ENCODE results near the gene LASP1.
"Not testable (repeated sequence)": the region's sequence is repeated elsewhere in the genome, so short reads cannot be mapped to it uniquely, and the experiment has no call there.

The LASP1 gene

DNA sequence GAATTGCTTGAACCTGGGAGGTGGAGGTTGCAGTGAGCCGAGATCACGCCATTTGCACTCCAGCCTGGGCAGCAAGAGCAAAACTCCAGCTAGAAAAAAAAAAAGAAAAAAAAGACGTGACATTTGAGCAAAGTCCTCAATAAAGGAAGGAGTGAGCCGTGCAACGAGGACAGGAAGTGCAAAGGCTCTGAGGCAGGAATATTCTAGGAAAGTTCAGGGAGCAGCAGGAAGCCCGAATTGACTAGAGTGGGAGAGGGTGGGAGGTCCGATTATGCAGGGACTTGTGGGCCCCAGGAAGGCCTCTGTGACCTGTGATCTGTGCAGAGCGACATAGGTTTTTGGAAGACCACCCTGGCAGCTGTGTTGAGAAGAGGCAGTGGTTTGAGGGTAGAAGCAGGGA is 46.9 kb downstream of the LASP1 start:
- peak overlapping the region; percentile 46 for H3K27ac Mint-ChIP-seq
- peaks cover 3% of the 10 kb centered on the region for H3K4me1 Mint-ChIP-seq (ENCODE audit: low read depth)
- no peak overlapping the region for H3K4me3 Mint-ChIP-seq
- H3K36me3 Mint-ChIP-seq (ENCODE audit: low read depth) = peaks cover 47% of the 10 kb centered on the region
- DNase-seq (ENCODE audit: low spot score) = no peak
- no peaks in the 10 kb centered on the region for H3K27me3 Mint-ChIP-seq (ENCODE audit: low read depth)
- no peaks in the 10 kb centered on the region for H3K9me3 Mint-ChIP-seq

DNA sequence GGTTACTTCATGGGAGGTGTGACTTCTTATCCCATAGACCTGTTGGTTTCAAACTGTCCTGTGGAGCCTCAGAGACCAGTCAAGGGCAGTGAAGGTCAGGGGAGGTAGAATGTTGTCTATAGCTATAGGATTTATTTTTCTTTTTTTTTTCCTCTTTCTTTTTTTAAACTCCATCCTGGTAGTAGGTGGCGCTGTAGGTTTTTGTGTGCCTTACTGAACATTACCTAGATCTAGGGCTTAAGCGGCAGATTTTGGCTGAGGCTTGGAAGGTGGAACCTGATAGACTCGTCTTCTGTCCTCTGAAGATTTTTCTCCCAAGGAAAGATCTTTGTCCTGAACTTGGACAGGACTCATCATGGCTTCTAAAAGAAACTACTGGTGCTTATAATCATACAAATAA is 47.4 kb downstream of the LASP1 start:
- H3K4me1 Mint-ChIP-seq (ENCODE audit: low read depth) = peaks cover 3% of the 10 kb centered on the region
- H3K27me3 Mint-ChIP-seq (ENCODE audit: low read depth) = no peaks in the 10 kb centered on the region
- H3K4me3 Mint-ChIP-seq = no peak overlapping the region
- no peaks in the 10 kb centered on the region for H3K9me3 Mint-ChIP-seq
- H3K27ac Mint-ChIP-seq = peak overlapping the region; percentile 46
- peaks cover 50% of the 10 kb centered on the region for H3K36me3 Mint-ChIP-seq (ENCODE audit: low read depth)
- DNase-seq (ENCODE audit: low spot score) = no peak

DNA sequence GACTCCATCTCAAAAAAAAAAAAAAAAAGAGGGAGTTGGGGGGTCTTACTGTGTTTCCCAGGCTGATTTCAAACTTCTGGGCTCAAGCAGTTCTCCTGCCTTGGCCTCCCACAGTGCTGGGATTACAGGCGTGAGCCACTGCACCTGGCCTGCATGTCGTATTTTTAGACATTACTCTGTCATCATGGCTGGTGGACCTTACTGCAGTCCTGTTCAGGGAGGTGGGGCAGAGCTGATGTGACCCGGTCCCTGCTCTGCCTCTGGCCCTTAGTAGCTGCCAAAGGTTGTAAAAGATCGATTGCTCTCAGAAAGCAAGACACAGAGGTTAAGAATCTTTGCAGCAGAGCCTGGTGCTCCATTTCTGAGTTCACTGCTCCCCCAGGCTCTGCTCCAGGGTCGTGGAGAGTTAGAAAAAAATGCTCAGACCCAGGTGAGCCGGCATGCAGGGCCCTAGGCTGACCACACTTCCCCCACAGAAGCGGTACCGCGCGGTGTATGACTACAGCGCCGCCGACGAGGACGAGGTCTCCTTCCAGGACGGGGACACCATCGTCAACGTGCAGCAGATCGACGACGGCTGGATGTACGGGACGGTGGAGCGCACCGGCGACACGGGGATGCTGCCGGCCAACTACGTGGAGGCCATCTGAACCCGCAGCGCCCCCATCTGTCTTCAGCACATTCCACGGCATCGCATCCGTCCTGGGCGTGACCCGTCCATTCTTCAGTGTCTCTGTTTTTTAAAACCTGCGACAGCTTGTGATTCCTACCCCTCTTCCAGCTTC is 48.5 kb downstream of the LASP1 start:
- Mint-ChIP-seq H3K27me3 (ENCODE audit: low read depth) (no peaks in the 10 kb centered on the region), H3K9me3 (no peaks in the 10 kb centered on the region), H3K36me3 (ENCODE audit: low read depth) (peaks cover 48% of the 10 kb centered on the region), H3K4me3 (no peak overlapping the region), H3K4me1 (ENCODE audit: low read depth) (peaks cover 3% of the 10 kb centered on the region), H3K27ac (no peak overlapping the region)
- DNase-seq (ENCODE audit: low spot score) = no peak

DNA sequence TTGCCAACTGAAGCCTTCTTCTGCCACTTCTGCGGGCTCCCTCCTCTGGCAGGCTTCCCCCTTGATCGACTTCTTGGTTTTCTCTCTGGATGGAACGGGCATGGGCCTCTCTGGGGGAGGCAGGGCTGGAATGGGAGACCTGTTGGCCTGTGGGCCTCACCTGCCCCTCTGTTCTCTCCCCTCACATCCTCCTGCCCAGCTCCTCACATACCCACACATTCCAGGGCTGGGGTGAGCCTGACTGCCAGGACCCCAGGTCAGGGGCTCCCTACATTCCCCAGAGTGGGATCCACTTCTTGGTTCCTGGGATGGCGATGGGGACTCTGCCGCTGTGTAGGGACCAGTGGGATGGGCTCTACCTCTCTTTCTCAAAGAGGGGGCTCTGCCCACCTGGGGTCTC is 49.1 kb downstream of the LASP1 start:
- H3K4me1 Mint-ChIP-seq (ENCODE audit: low read depth) = peaks cover 5% of the 10 kb centered on the region
- no peak overlapping the region for H3K27ac Mint-ChIP-seq
- no peak overlapping the region for H3K4me3 Mint-ChIP-seq
- DNase-seq (ENCODE audit: low spot score) = no peak
- no peaks in the 10 kb centered on the region for H3K9me3 Mint-ChIP-seq
- peaks cover 46% of the 10 kb centered on the region for H3K36me3 Mint-ChIP-seq (ENCODE audit: low read depth)
- H3K27me3 Mint-ChIP-seq (ENCODE audit: low read depth) = no peaks in the 10 kb centered on the region

DNA sequence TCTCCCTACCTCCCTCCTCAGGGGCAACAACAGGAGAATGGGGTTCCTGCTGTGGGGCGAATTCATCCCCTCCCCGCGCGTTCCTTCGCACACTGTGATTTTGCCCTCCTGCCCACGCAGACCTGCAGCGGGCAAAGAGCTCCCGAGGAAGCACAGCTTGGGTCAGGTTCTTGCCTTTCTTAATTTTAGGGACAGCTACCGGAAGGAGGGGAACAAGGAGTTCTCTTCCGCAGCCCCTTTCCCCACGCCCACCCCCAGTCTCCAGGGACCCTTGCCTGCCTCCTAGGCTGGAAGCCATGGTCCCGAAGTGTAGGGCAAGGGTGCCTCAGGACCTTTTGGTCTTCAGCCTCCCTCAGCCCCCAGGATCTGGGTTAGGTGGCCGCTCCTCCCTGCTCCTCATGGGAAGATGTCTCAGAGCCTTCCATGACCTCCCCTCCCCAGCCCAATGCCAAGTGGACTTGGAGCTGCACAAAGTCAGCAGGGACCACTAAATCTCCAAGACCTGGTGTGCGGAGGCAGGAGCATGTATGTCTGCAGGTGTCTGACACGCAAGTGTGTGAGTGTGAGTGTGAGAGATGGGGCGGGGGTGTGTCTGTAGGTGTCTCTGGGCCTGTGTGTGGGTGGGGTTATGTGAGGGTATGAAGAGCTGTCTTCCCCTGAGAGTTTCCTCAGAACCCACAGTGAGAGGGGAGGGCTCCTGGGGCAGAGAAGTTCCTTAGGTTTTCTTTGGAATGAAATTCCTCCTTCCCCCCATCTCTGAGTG is 49.6 kb downstream of the LASP1 start:
- Mint-ChIP-seq H3K36me3 (ENCODE audit: low read depth) (peaks cover 40% of the 10 kb centered on the region), H3K27me3 (ENCODE audit: low read depth) (no peaks in the 10 kb centered on the region), H3K27ac (no peak overlapping the region), H3K4me1 (ENCODE audit: low read depth) (peaks cover 5% of the 10 kb centered on the region), H3K9me3 (no peaks in the 10 kb centered on the region), H3K4me3 (no peak overlapping the region)
- no peak for DNase-seq (ENCODE audit: low spot score)

DNA sequence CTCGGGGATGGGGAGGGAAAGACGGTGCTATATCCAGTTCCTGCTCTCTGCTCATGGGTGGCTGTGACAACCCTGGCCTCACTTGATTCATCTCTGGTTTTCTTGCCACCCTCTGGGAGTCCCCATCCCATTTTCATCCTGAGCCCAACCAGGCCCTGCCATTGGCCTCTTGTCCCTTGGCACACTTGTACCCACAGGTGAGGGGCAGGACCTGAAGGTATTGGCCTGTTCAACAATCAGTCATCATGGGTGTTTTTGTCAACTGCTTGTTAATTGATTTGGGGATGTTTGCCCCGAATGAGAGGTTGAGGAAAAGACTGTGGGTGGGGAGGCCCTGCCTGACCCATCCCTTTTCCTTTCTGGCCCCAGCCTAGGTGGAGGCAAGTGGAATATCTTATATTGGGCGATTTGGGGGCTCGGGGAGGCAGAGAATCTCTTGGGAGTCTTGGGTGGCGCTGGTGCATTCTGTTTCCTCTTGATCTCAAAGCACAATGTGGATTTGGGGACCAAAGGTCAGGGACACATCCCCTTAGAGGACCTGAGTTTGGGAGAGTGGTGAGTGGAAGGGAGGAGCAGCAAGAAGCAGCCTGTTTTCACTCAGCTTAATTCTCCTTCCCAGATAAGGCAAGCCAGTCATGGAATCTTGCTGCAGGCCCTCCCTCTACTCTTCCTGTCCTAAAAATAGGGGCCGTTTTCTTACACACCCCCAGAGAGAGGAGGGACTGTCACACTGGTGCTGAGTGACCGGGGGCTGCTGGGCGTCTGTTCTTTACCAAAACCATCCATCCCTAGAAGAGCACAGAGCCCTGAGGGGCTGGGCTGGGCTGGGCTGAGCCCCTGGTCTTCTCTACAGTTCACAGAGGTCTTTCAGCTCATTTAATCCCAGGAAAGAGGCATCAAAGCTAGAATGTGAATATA is 50.8 kb downstream of the LASP1 start:
- no peak for DNase-seq (ENCODE audit: low spot score)
- Mint-ChIP-seq H3K27ac (no peak overlapping the region), H3K9me3 (no peaks in the 10 kb centered on the region), H3K4me1 (ENCODE audit: low read depth) (peaks cover 12% of the 10 kb centered on the region), H3K27me3 (ENCODE audit: low read depth) (no peaks in the 10 kb centered on the region), H3K36me3 (ENCODE audit: low read depth) (peaks cover 34% of the 10 kb centered on the region), H3K4me3 (no peak overlapping the region)

DNA sequence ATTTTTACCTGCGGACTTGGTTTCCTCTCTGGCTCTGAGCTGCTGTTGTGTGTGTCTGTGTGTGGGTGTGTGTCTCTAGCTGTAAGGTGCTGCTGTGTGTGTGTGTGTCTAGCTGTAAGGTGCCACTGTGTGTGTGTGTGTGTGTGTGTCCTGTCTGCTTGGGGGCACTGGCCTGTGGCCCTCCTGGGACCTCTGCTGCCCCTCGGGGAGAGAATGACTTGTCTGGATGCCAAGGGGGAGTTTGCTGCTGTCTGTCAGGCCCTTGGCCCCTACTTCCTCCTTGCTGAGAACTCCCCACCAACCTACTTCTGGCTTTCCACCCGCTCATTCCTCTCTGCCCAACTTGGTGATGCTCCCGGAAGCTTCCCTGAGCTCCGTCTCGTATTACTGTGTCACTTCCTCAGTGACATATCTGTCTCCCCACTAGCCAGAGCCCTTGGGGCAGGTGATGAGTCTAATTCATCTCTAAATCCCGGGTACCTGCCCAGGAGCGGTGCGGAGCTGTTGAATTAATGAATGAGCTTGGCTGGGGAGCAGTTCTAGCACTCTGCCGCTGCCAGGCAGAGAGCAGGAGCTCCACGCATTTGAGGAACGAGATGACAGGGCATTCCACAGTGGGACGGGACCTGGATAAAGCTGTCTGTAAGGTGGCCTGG is 52.0 kb downstream of the LASP1 start:
- Mint-ChIP-seq H3K36me3 (ENCODE audit: low read depth) (peaks cover 28% of the 10 kb centered on the region), H3K4me1 (ENCODE audit: low read depth) (peaks cover 23% of the 10 kb centered on the region), H3K27me3 (ENCODE audit: low read depth) (no peaks in the 10 kb centered on the region), H3K27ac (peak overlapping the region; percentile 17), H3K9me3 (no peaks in the 10 kb centered on the region), H3K4me3 (no peak overlapping the region)
- no peak for DNase-seq (ENCODE audit: low spot score)

DNA sequence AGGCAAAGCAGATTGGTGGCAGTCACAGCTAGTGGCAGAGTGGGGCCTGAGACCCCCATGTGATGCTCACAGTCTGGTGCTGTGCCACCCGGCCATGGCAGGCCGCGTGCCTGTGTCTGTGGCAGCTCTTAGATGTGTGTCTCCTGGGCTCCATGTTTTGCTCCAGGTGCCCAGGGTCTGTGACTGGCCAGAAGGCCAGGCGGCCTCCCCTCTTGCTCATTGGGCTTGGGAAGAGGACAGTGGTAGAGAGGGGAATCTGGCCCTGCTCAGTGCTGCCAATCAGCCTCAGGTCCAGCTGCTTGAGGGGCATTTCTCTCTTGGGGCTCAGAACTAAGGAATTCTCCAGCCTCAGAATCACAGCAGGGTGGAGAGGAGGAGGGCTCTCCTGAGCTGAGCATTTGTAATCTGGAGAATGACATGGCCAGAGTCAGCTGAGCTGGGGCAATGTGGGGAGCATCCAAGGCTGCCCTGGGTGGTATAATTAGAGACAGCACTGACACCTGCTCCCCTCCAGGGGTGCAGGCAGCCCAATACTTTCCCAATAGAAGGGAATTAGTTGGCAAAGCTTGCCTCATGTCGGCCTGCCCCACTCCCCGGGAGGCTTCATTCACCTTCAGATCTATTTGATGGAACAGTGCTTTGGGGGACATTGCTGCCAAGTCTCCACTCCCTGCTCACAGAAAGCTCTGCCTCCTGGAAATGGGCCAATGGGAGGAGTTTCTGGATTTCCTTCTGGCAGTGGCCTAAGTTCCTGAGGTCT is 52.9 kb downstream of the LASP1 start:
- DNase-seq (ENCODE audit: low spot score) = no peak
- no peaks in the 10 kb centered on the region for H3K27me3 Mint-ChIP-seq (ENCODE audit: low read depth)
- H3K9me3 Mint-ChIP-seq = no peaks in the 10 kb centered on the region
- no peak overlapping the region for H3K27ac Mint-ChIP-seq
- no peak overlapping the region for H3K4me3 Mint-ChIP-seq
- peaks cover 24% of the 10 kb centered on the region for H3K4me1 Mint-ChIP-seq (ENCODE audit: low read depth)
- peaks cover 22% of the 10 kb centered on the region for H3K36me3 Mint-ChIP-seq (ENCODE audit: low read depth)

DNA sequence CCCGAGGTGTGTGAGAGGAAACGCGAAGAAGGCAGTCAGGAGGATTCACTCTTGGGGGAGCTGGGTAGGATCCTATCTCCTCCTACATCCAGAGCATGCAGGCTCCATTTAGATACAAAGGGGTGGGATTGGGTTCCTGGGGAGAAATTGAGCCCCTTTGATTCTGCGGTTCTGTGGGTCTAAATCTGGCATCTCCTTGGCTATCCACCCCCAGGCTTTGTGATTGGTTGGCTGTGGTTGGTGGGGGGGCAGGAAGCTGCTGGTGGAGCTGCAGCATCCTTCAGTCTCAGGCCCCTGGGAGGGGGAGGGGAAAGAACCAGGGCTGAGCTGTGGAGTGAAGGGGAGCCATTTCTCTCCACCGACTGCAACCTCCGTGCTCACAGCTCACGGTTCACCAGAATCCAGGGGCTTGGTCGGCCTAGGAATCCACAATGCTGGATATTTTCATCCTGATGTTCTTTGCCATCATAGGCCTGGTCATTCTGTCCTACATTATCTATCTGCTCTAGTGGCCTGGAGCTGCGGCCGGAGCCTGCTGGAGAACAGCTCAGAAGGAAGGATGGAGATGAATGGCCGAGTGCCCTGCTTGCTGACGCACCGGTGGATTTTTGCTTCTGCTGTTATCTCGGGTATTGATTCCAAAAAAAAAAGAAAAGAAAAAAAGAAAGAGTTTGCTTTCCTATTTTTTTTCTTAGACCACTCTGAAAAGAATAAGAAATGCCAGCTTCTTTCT is 55.6 kb downstream of the LASP1 start, which contains the start of gene LASP1NB:
TSS of gene LASP1NB (plus strand) at position 352 of the 733 bp plus-strand sequence.
- no peak within 1 kb of the TSS for H3K4me3 Mint-ChIP-seq
- H3K4me1 Mint-ChIP-seq (ENCODE audit: low read depth) = peaks cover 24% of the 10 kb centered on the region
- no peak for DNase-seq (ENCODE audit: low spot score)
- H3K9me3 Mint-ChIP-seq = no peaks in the 10 kb centered on the region
- H3K36me3 Mint-ChIP-seq (ENCODE audit: low read depth) = peaks cover 10% of the 10 kb centered on the region
- no peaks in the 10 kb centered on the region for H3K27me3 Mint-ChIP-seq (ENCODE audit: low read depth)
- peak within 1 kb of the TSS; percentile 17 for H3K27ac Mint-ChIP-seq

DNA sequence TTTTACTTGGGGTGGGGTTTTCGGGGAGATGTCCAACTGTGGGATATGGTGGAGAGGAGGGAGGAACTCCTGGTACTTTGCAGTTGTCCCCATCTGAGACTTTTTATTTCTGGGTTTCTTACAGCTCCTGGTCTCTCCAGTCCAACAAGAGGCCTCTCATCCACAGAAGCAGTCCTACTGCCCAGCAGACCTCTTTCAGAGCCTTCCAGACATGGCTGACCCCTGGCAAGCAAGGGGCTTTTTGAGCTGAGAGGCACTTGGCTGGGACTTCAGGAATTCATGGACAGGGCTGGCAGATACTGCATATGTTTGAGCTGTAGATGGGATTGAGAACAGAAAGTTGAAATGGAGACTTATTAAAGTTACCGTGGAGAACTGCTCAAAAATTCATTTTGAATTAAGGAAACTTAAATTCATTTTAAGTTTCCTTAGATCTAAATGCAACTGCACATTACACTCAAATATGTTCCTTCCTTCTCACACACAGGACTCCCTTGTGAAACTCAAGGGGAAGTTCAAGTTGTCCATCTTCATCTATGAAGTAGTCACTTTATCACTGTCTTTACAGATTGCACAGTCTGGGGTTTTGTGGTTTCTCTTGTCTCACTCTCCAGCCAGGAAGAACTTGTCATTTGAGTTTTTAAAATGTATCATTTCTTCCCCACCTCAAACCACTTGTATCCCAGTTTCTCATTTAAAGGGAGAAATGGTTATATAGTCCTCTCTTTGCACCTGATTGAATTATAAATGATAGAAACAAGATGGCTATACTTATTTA is 56.6 kb downstream of the LASP1 start:
- H3K36me3 Mint-ChIP-seq (ENCODE audit: low read depth) = peaks cover 6% of the 10 kb centered on the region
- no peaks in the 10 kb centered on the region for H3K9me3 Mint-ChIP-seq
- peaks cover 24% of the 10 kb centered on the region for H3K4me1 Mint-ChIP-seq (ENCODE audit: low read depth)
- no peak overlapping the region for H3K27ac Mint-ChIP-seq
- DNase-seq (ENCODE audit: low spot score) = peak; percentile 39
- no peak overlapping the region for H3K4me3 Mint-ChIP-seq
- H3K27me3 Mint-ChIP-seq (ENCODE audit: low read depth) = no peaks in the 10 kb centered on the region

DNA sequence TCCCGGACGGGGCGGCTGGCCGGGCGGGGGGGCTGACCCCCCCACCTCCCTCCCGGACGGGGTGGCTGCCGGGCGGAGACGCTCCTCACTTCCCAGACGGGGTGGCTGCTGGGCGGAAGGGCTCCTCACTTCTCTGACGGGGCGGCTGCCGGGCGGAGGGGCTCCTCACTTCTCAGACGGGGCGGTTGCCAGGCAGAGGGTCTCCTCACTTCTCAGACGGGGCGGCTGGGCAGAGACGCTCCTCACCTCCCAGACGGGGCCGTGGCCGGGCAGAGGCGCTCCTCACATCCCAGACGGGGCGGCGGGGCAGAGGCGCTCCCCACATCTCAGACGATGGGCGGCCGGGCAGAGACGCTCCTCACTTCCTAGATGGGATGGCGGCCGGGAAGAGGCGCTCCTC is 60.9 kb downstream of the LASP1 start:
- not testable (repeated sequence) for DNase-seq (ENCODE audit: low spot score); H3K9me3 Mint-ChIP-seq; H3K4me3 Mint-ChIP-seq; H3K27ac Mint-ChIP-seq; H3K36me3 Mint-ChIP-seq (ENCODE audit: low read depth)
- Mint-ChIP-seq H3K27me3 (ENCODE audit: low read depth) (peaks cover 12% of the 10 kb centered on the region), H3K4me1 (ENCODE audit: low read depth) (peaks cover 14% of the 10 kb centered on the region)

DNA sequence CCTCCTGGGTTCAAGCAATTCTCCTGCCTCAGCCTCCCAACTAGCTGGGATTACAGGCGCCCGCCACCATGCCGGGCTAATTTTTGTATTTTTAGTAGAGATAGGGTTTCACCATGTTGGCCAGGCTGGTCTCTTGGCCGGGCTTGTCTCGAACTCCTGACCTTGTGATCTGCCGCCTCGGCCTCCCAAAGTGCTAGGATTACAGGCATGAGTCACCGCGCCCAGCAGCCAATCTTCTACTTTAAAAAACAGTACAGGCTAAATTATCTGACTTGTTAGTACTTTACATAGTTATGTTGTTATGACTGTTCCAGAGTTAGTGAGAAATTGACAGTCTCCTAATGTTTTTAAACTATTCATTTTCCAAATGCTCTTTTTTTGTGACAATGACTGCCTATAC is 64.1 kb downstream of the LASP1 start:
- not testable (repeated sequence) for H3K4me3 Mint-ChIP-seq; H3K27ac Mint-ChIP-seq; H3K4me1 Mint-ChIP-seq (ENCODE audit: low read depth); H3K9me3 Mint-ChIP-seq; DNase-seq (ENCODE audit: low spot score); H3K36me3 Mint-ChIP-seq (ENCODE audit: low read depth)
- H3K27me3 Mint-ChIP-seq (ENCODE audit: low read depth) = peaks cover 28% of the 10 kb centered on the region

Measured in T-helper 2 cell treated with Interferon-gamma antibody and Interleukin-4, amounts not matched to agents 5 μg/mL and 100 μg/mL, for 36 hours (primary cell).